Body of pancreas (tissue), 4 donors: ENCODE measurements around the gene TSPOAP1.

Experiments
- CTCF ChIP-seq, 7 experiments: fragments of 450-650 bp in 4 of 7; fragments of 200-600 bp in 3 of 7; sonication (generic) in 3 of 7; IDR thresholded peaks; one replicate each; pipeline ENCODE4 v1.5.1; 2016 to 2019; ENCODE audit warnings: antibody characterized with exemption in 7 of 7
- POLR2A ChIP-seq, 3 donors: fragments of 450-650 bp; IDR thresholded peaks; one replicate each; pipeline ENCODE4 v1.6.1; 2016; ENCODE audit warnings: antibody characterized with exemption in 3 of 3, mild to moderate bottlenecking in 2 of 3

GRCh38 chr17:58271216-58271931 lies 57.2 kb downstream of the TSPOAP1 start:
- TF ChIP-seq CTCF (IDR thresholded peaks at IDR 0.05) (no peak), POLR2A (IDR thresholded peaks at IDR 0.05) (no peak)
